GM15510 (cell line): Measurements from ENCODE around the gene TRAF4.
A peak's percentile ranks its signal among the peaks of the same experiment; 100 is the strongest.

Experiments
- POLR2A ChIP-seq: IDR thresholded peaks from 3 replicates; pipeline ENCODE4 v1.6.1; 2011; ENCODE audit warnings: borderline replicate concordance; ENCODE audit not compliant: insufficient read length; ENCODE audit errors: extremely low read depth

The TRAF4 gene

DNA sequence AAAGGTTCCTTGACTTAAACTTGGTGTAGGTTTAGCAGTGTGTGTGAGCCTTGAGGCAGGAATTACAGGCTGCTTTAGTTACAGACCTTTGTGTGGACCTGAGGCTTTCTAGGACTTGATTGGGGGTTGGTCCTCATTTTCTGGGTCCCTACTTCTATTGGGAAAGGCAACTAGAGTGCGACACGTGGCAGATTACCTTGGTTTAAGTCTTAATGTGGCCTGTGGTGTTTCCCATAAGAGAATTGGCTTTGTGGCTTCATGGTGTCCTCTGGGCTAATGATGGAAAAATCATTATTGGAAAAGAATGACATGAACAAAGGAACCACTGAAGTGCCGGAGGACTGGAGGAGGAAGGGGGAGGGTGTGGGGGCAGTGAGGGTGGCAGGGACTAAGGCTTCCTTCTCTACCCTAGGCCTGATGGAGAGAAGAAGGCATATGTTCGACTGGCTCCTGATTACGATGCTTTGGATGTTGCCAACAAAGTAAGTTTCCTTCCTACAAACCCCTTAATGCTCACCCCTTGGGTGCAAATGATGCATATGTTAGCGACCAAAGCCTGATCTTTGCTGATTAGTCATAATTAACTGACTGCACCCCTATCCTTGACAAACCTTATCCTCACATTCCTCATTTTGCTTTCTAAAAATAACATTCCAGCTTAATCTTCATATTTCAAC lies 20.5 kb upstream of the TRAF4 start:
- no peak for TF ChIP-seq POLR2A

DNA sequence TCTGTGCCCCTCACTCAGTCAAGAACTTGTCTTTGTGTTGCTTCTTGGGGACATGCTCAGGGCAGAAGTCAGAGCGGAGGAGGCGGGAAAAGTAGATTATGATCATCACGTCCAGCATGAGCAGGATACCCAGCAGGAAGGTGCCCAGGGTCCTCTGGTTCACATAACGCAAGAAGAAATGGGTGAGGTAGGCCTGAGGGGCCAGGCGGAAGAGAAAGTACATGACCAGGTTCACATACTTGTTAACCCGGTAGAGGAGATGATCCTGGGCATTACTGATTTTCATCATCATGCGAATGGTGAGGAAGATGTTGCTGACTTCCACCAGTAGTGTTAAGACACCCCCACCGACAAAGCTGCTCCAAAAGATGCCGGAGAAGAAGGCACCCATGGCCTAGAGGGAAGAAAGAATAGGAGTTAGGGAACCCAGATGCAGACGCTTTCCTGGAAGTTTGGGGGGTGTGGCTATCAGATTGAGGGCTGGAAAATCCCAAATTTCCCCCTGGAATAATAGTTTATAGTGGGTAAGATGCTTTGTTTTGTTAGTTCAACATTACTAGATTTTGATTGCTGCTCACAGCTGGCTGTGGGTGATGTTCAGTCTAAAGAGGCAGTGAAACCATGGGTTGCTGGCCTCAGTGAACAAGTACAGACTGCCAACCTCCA lies 19.2 kb upstream of the TRAF4 start:
- no peak for TF ChIP-seq POLR2A

DNA sequence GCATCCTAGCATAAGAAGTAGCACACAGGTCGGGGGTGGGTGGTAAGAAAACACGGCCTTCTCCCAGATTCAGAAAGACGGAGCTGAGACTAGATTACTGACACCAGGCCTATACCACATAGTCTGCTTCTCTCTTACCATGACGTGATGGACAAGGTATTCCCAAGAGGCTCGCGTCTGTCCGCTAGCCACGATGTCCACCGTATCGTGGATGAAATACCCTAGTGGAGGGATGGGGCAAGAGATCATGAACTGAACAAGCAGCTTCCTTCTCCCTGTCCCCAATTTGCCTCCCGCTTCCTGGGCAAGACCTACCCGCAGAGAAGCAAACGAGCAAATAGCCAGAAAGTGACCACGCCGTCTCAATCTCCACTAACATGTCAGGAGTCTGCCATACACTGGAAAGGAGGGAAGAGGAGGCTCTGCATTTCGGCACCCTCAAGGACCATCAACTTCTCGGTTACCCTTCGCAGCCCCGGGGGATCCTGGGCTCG lies 18.6 kb upstream of the TRAF4 start:
- TF ChIP-seq POLR2A: peak; percentile 42

DNA sequence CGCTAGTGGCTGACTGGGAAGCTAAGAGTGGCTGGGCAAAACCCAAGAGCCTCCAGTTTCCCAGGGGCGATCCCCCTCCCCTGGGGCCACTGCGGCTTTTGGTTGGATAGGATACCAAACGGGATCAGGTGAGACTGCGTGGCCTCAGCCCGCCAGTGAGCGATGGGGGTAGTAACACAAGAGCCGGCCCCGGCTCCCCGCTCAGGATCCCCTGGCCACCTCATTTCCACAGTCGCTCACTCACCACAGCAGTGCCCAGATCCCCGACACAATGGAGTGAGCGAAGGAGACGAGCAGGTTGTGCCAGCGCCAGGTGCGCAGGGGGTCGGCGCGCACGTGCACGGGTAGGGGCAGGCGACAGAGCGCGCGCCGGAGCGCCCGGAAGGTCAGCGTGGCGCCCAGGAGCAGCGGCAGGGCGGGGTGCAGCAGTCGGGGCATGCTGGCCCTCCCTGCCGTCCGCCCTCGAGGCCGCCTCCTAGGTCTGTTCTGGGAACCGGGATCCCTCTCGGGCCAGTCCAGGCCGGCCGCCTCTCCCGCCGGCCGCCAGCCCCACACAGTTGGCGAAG lies 18.1 kb upstream of the TRAF4 start:
- TF ChIP-seq POLR2A: peak; percentile 79

DNA sequence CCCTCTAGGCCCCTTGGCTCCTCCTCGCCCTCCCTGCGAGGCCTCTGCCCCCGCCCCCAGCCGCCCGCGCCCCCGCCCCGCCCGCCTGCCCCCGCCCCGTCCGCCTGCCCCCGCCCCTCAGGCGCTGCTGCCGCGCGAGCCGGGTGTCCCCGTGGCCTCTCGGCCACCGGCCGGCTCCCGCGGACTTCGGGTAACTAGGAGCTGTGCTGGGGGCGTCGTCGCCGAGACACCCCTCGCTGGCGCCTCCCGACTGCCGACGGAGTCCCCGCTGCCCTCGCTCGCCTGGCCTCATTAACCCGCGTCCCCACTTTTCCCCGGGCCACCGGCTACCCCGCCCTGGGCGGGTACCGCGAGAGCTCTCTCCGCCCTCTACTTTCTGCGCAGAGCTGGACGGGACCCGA lies 17.6 kb upstream of the TRAF4 start, which contains the start of gene TLCD1:
TSS of gene TLCD1 (minus strand) at position 8 of the 401 bp plus-strand sequence. CDS start 136 bp downstream, outside the sequence.
- TF ChIP-seq POLR2A: no peak

DNA sequence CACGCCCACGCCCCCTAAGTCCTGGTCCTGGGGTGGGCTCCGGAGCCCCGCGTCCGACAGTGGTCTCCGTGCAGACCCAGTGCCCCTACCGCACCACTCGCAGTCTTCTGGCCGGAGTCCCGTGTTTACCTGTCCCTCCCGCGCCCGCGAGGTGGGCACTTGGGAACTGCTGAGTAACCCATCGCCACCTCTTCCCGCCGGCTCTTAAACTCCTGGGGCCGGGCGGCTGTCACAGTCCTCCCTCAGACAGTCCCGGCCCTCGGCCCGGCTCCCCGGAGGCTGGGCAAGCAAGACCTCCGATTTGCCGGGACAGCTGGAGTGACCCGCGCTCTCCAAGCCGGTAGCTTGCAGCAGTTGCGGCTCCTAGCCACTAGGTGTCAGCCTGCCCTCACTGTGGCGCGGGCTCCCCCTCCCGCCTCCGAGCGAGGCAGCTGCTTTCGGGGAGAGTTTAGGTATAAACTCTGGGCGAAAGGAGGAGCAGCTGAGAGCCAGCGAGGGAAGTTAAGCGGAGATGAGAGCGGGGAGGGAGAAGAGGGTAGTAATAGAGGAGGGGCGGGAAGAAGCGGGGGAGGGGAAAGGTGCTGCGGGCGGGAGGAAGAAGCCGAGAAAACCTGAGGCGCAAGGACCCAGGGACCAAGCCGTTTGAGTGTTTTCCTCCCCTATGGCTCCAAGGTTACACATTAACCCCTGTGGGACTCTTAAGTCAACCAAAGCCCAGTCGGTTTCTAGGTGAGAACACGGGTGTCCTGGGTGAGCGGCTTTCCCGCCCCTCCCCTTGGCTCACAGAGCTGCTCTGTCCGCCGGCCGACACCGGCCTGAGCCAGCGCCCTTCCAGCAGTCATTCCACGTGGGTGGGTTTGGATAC lies 17.0 kb upstream of the TRAF4 start:
- peak; percentile 62 for TF ChIP-seq POLR2A

DNA sequence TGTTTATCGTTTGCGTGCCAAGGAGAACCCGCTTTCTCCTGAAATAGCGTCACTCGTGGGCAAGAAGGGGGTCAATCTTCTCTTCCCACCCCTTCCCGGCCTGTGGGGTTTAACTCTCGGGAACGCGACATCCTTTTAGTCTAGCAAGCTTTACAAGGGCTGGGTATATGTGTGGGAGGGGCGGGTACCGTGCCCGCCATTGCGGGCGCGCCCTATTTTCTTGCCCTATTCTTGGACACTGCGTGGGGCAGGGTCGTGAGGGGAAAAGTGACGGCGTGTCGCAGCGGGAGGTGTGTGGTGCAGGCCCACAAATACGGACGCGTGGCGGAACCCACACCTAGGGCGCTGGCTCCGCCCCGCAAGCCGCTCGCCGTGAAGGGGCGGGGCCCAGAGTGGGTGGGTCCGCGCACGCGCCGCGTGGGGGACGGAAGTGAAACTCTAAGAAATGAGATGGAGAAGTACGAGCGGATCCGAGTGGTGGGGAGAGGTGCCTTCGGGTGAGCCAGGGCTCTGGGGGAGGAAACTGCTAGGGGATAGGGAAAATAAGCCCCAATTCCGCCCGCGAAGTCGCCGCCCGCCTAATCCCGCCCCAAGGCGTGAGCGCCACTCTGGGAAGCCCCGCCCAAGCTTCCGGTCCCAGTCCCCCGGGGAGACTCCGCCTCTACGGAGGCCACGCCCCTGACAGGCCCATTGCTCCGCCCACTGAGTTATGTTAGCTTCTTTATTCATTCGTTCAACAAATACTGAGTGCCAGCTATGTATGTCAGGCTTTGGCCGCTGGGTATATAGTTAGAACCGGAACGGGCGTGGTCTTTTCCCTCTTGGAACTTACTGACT lies 15.2 kb upstream of the TRAF4 start, which contains the start of gene NEK8:
TSS of gene NEK8 (plus strand) at position 425 of the 837 bp plus-strand sequence. CDS start at position 451, 26 bp downstream.
- peak; percentile 73 for TF ChIP-seq POLR2A

DNA sequence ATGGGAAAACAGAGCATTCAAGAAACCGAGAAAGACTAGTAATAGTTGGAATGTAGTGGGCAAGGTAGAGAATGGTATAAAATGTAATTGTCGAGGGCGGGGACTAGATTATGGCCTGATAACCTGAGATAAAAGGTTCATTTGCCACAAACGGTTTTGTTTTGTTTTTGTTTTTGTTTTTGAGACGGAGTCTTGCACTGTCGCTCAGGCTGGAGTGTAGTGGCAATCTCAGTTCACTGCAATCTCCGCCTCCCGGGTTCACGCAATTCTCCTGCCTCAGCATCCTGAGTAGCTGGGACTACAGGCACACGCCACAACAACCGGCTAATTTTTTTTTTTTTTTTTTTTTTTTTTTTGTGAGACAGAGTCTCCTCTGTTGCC lies 13.9 kb upstream of the TRAF4 start:
- TF ChIP-seq POLR2A: no peak

DNA sequence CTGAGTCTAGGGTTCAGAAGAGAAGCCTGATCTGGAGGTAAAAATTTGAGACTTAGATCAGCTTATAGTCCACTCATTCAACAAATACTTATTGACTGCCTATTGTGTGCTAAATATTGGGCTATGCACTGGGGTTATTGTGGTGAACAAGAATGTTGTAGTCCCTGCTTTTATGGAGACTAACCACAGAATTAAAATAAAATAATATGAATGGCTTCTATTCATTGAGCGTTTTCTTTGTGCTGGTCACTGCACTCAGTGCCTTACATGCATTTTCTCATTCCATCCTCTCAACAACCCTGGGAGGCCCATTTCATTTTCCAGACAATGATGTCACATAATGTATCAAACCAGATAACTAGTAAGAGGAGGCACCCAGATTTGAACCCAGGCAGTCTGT lies 10.5 kb upstream of the TRAF4 start:
- no peak for TF ChIP-seq POLR2A

DNA sequence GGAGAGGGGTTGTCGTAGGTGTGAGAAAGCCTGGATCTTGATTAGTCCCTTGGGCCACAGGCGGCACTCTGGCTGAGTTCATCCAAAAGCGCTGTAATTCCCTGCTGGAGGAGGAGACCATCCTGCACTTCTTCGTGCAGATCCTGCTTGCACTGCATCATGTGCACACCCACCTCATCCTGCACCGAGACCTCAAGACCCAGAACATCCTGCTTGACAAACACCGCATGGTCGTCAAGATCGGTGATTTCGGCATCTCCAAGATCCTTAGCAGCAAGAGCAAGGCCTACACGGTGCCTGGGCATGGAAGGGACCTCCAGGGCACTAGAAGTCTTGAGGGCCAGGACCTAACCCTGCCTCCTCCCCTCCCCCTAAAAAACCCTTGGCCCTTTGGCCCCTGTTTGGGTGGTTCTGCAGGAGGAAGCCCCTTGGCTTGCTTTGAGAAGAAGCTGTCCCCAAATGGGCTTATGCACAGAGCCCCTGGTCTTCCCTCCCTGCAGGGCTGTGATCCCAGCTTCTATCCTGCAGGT lies 9.0 kb upstream of the TRAF4 start:
- no peak for TF ChIP-seq POLR2A

DNA sequence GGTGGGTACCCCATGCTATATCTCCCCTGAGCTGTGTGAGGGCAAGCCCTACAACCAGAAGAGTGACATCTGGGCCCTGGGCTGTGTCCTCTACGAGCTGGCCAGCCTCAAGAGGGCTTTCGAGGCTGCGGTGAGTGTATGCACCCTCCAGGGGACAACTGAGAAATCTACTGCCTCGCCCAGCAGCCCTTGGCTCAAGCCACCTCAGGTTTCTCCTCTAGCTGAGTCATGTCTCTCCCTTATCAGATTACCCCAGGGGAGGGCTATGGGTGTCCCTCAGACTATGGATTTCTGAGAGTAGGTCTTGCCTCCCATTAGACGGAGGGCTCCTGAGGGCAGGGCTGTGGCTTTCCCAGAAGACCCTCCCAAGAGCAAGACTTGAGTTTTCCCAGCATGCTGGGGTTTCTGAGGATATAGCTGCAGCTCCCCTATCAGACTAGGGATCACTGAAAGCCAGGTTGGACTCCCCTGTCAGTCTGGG lies 8.5 kb upstream of the TRAF4 start:
- no peak for TF ChIP-seq POLR2A

DNA sequence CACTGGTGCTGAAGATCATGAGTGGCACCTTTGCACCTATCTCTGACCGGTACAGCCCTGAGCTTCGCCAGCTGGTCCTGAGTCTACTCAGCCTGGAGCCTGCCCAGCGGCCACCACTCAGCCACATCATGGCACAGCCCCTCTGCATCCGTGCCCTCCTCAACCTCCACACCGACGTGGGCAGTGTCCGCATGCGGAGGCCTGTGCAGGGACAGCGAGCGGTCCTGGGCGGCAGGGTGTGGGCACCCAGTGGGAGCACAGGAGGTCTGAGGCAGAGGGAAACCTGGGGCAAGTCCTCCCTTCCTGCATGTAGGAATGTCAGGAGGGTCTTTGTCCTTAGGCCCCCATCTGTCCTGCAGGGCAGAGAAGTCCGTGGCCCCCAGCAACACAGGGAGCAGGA lies 6.5 kb upstream of the TRAF4 start:
- TF ChIP-seq POLR2A: no peak

DNA sequence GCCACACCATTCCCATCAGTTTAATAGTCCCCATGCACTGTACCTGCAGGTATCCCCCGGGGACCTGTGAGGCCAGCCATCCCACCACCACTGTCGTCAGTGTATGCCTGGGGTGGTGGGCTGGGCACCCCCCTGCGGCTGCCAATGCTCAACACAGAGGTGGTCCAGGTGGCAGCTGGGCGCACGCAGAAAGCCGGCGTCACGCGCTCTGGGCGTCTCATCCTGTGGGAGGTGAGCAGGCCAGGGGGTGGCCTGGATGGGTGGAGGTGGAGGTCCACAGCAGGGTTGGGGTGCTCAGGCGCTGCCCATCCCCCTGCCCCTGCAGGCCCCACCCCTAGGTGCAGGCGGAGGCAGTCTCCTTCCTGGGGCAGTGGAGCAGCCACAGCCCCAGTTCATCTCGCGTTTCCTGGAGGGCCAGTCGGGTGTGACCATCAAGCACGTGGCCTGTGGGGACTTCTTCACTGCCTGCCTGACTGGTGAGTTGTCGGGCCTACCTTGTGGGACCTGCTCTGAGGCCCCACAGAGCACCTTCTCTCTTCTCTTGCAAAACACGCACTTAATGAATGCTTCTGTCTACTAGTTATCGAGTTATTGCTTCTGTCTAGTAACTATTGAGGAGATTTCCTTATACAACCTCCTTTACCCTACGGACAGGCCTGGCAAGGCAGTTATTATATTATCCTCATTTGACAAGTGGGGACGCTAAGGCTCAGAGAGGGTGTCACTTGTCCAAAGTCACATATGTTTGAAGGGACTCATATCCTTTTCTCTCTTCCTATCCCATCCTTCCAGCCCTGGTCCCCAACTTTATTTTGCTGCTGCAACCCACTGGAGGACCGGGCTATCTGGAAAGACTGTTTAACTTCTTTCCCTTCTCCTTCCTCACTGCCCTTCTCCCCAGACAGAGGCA lies 5.8 kb upstream of the TRAF4 start:
- TF ChIP-seq POLR2A: peak; percentile 75

DNA sequence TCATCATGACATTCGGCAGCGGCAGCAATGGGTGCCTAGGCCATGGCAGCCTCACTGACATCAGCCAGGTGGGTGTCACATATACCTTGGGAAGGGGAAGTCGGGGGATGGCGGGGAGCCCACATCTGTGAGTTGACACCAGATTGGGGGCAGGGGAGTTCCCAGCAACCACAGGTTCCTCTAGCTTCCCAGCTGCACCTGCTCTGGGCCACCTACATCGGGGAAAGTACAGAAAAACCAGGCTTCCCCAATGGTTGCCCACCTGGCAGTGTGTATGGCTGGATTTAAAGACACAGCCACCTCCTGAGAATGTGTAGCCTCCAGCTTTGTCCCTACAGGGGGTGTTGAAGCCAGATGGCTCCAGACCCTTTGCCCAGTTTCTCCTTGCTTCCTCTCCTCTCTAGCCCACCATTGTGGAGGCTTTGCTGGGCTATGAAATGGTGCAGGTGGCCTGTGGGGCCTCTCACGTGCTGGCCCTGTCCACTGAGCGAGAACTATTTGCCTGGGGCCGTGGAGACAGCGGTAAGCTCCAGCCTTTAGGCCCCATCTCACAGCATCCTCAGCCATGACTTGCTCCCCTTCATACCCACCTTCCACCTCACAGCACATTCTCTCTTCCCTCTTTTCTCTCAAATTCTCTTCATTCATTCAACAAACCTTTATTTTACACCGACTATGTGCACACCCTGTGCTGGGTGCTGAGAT lies 5.0 kb upstream of the TRAF4 start:
- no peak for TF ChIP-seq POLR2A
